GM18519 (cell line): ENCODE results near the gene SYT9.

Experiments used
- ATAC-seq: cut with Tn5 transposase; IDR thresholded peaks from one replicate; pipeline ENCODE4 v1.9.1; 2021; ENCODE audit warnings: mild to moderate bottlenecking, moderate library complexity; ENCODE audit not compliant: unreplicated experiment, low FRiP score

SYT9 gene

DNA sequence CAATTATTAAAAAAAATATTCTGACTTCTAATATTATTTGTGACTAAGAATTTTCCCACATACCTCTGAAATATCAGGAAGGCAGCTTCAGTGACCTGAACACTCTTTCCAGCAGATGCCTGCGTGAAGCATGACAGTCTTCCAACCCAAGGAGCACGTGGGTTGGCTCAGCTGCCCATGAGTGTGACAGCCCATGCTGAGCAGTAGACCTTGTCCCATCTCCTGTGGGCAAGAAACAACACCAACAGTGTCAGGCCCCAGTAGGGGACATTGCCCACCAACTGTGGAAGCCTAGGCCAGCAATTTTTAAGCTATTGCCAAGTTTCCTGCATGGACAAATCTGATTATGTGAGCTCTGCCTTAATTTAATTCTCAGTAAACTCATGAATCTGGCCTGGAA, 167.2 kb downstream of the SYT9 start:
- no peak for ATAC-seq

DNA sequence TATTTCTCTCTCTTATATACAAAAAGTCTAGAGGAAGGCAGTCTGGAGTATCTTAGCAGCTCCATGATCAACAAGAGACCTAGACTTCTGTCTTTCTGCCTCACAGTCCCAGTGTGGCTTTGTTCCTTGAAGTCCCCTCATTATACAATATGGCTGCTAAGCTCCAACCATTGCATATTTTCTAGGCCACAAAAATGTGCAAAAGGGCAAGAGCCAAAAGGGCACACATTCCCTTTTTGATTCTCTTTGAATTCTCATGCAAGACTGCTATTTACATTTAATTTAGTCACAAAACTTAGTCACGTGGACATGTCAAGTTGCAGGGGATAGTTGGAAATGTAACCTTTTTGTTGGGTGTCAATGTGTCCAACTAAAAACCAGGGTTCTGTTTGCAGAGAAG, 169.4 kb downstream of the SYT9 start:
- no peak for ATAC-seq

DNA sequence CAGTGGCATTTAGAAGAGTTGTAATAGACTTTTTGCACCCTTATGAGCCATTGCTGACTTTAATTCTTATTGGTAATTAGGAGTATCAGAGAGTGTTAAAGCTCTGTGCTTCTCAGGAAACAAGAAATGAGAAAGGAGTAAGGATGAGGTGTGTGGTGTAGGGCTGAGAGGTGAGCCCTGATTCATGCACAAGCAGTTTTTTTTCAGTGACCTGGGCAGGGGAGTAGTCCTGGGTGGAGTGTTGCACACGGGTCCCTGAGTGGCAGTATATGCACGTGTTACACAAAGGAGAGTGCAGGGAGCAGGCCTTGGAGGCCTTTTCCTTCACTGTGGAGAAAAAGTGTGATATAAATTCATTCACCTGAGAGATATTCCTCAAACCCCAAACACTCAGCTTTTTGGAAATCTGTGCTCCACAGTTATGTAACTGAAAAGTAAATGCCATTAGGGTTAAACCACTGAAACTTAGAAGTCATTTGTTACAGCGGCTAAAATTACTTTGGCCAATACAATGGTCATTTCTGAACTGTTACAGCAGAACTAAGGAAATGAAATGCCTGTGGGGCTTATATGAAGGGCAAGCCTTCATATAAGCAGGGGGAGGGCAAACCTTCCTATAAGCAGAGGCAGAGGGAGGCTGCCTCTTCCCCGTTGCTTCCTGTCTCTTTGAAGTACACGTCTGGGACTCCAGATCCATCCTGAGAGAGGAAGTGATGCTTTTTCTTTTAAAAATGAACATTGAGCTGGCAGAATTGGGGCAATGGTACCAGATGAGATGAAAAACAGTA, 171.0 kb downstream of the SYT9 start:
- ATAC-seq = no peak

DNA sequence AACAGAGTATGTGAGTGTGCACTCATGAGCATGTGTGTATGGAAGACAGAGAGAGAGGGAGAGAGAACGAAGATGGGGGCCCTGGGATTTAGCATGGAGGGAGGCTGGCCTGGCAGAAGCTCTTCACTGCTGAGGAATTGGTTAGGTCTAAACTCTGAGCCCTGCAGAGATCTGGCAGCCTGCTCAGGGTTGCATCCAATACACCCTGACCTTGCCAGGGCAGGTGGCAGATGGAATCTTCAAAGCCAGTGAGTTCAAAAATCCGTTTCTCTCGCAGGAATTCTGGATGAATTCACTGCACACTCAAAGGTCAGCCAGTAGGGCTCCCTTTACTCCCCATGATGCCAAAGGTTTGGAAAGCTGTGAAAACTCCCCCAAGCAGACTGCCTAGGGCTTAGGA, 172.2 kb downstream of the SYT9 start:
- ATAC-seq = no peak

DNA sequence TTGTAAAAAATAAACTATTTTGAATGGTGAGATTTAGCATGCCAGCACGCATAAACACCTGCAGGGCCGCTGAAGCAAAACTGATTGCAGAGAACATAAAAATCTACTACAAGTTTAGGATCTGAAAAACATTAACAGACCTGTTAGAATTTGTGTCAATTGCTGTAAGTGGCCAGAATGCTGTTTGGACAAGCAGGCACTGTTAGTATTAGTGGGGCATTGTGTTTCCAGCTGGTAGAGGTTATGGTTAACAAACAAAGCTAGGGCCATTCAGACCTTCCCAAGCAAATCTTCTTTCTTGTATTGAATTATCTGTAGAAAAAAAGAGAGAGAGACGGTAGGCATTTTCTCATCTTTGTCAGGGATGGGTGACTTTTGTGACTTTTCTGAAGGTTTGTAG, 176.0 kb downstream of the SYT9 start:
- ATAC-seq = no peak

DNA sequence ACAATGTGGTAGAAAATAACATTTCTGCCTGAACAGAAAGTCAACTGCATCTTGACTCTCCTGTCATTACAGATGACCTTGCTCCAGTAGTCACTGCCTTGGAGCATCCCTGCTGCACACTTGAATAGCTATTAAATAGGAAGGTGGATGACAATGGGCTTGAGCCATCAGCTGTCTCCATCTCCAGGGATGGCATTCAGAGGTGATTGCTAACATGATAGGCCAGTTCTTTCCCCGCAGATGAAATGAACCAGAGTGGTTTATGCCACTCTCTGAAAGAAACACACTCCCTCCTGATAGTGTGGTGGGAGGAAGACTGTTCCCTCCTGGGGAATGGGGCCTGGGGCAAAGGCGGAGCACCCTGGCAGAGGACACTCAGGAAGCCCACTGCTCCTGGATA, 176.5 kb downstream of the SYT9 start:
- no peak for ATAC-seq

DNA sequence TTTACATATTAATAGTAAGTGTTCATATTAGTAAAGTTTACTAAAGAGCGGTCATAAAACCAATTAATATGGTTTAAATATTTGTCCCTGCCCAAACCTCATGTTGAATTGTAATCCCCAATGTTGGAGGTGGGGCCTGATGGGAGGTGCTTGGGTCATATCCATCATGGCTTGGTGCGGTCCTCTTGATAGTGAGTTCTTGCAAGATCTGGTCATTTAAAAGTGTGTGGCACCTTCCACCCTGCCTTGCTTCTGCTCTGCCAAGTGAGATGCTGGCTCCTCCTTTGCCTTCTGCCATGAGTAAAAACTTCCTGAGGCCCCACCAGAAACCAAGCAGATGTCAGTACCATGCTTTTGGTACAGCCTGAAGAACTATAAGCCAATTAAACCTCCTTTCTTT, 178.8 kb downstream of the SYT9 start:
- ATAC-seq = no peak

DNA sequence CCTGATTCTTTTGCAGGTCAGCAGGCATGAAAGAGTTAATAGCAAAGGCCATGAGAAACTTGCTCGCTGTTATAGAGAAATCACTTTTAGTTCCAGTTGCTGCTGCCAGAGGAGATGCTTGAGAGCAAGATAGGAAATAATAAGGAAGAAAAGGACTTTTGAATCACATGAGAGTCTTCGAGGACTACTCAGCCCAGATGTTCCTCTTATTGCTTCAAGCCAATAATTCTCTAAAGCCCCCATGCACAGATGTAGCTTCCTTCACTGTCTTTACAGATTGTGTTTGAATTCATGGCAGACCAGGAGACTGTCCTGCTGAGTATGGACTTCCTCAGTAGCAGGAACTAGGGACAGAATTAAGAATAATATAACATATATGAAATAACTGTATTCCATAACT, 183.5 kb downstream of the SYT9 start:
- ATAC-seq = no peak

DNA sequence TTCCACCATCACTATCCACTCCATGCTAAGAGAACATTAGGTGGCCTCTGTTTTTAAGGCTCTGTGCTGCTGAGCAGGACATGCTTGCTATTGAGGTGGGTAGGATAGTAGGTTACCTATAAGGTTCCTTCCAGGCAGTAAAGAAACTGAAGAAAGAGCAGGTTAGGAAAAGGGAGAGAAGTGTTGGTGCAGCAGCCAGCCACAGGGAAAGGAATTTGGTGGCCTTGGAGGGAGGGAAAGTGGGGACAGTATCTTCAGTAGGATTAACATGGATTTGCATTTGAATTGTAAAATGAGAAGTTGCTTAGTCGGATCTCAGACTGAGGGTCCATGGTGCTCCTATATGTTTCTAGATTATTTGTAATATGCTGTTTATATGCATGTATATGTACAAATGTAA, 184.4 kb downstream of the SYT9 start:
- ATAC-seq = no peak

DNA sequence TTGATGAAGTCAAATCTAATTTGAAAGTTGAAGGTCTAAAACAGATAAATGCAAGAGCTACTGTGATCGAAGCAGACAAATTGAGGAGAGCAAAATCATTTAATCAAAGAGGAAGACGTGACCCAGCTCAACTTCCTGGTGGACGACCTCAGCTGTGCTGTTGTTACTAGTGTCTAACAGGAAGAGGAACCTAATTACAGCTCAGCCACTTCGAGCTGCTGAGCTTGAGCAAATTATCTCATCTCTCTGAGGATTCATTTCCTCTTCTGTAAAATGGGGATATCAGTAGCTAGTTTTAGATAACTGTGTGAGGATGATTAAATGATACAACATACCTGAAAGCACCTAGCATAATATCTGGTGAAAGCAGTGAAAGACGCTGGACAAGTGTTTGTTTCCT, 185.0 kb downstream of the SYT9 start:
- ATAC-seq = peak; percentile 96

DNA sequence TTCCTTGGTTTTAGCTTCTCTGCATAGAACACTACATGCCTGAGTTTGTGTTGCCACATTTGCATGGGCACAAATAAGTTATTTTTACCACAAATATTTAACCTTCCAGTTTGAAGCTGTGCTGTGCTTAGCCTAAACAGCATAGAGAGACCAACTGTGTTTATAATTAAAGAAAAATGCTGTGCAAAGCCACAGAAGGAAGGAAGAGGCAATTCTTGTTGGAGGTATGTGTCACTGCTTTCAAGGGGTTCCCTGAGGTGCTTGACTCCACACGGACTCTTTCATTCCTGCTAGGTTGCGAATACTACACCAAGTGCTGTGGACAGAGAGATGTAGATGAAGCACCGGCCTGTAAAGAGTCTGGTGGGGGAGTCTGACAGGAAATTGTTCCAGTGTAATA, 186.0 kb downstream of the SYT9 start:
- no peak for ATAC-seq

DNA sequence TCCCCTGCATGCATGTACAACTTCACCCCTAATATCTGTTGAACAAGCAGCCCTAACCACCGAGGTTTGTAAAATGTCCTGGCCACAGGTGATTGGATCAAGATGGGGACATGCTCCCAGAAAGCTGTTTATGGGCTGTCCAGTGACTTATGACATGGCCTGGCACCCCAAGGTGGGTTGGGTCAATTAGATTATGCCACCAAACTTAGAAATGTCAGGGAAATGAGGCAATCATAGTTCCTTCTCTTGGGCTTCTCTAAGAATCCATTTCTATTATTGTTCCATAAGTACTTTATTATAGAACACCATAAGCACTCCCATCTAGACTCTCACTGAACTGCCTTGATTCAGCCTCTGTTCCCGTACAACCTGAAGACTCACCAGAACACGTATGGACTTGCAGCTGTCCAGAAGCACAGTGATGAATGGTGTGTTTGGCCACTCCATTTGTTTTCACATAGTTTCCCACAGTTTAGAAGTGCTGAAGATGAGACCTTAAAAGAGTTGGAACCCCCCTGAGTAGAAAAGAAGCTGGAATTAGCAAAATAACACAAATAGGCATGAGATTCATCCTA, 188.1 kb downstream of the SYT9 start:
- no peak for ATAC-seq

DNA sequence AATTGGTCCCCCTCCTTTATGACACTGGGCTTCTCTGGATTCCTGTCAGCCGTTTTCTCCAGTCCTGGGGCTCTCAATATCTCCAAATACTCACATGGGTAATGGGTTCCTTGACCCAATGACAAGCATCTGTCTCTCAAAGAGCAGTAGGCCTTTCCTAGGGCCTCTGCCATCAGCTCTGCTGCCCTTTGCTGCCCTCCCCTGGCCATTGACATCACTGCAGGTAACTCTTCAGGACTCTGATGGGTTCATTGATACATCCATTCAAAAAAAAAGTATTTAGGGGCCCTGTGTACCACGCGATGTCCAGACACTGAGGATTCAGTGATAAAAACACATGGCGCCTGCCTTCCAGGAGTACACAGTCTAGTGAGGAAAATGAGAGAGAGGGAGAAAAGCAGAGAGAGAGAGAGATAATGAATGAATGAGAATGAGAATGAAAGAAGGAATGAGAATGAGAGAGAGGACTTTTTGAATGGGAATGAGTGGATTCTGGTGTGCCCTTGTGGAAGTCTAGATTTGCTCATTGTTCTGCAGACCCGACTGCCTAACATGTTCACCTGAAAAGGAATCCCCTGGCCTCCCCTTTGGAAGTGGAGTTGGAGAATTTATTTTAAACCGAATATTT, 191.0 kb downstream of the SYT9 start:
- ATAC-seq = peak; percentile 76

DNA sequence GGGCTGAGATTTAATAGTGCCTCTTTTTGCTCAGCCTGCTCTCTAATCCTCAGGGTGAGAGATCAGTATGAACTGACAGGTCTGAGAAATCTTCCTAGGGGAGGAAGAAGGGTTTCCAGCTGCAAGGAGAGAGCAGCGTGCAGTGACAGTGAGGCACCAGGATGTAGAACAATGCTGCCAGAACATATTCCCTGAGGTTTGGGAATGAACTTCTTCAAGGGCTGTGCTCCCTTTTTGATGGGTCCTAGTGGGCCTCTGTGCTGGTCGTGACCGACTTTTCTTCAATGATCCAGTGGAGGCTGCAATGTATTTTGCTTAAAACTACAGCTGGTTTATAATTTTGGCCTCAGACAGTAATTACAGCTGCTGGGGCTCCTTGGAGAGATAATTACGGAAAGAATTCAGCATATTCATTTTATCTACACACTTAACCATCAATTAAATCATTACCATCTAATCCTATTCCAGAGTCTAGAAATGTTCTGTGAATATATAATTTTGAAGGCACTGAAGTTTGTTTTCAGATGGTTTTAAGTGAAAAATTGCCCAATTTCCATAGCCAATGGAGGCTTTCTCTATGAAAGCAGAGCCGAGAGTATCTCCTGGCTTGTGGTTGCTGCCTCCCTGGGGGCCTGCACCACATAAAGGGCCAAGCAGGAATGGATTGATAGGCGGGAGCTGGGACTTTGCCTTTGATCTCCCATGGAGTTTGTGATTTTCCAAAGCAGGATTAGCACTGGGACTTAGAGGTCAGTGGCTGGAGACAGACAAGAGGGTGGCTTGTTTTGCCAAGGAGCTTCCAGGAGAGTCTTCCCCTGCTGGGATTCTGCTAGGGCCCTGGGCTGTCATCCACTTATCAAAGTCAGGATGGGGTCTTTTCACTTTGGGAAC, 192.6 kb downstream of the SYT9 start:
- no peak for ATAC-seq

DNA sequence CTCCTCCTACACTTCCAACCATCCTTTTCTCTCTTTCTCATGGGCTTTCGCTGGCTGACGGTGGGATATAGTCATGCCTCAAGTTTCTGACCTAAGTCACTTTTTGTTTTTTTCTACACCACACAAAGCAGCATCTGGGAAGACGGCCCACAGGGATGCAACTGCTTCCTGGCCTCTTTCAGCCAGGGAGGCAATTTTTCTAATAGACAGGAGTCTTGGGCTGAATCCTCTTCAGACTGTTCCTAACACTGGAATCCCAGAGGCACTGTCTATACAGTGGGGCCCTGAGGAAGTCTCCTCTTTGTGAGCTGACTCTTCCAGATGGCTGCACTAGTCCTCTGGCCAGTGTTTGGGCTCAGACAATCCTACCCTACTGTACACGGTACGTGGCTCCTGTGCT, 193.9 kb downstream of the SYT9 start:
- no peak for ATAC-seq

DNA sequence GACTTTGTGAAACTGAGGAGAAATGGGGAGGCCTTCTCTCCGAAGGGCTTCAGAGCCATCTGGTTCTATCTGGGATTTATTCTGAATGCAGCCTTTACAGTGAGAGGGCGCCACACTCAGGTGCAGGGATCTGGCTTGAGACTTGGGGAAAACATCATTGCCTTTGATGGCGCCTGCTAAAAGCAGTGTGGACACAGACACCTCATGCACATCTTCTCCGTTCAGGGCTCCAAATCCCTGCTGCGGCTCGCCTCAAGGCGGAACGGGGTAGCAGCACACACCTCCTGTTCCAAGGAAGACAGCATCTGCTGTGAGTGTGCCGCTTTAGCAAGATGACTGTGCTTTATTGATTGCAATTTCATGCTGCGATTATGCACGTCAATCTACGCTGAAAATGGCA, 196.5 kb downstream of the SYT9 start:
- no peak for ATAC-seq

DNA sequence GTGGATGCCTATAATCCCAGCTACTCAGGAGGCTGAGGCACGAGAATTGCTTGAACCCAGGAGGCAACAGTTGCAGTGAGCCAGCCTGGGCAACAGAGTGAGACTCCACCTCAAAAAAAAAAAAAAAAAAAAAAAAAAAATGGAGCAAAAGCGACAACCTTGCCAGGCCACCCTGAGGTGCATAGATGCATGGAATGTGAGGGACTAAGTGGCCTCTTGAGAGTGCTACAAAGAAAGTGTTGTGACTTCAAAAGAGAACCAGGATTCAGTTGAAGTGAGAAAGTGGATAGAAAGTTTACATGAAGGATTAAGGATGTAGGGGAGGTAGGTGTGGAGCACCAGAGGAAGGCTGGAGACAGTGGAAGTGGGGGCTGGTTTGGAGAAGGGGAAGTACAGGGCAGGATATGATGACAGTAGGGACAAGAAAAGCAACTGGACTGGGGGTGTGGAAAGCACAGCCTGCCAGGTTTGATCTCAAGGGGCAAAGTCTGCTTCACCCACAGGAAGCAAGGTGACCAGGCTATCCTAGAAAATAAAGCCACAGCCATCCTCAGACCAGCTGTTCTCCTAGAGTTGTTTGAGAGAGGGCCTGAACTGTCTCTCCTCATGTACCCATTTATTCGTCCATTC, 197.6 kb downstream of the SYT9 start:
- no peak for ATAC-seq

DNA sequence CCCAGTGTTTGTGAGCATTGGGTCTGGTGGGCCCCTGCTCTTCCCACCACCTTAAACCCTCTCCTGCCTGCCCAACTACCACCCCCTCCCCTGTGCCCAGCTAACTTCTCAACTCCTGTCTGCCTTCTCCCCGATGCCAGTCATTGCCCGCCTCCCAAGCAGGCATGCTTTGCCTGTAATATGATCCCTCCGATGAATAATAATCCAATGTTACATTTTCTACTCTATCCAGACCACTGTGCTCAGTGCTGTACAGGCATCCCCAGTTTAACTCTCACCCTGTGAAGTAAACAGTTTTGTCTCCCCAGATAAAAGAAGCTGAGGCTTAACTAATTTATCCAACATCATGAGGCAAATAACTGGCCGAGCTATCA, 198.1 kb downstream of the SYT9 start:
- ATAC-seq = no peak

DNA sequence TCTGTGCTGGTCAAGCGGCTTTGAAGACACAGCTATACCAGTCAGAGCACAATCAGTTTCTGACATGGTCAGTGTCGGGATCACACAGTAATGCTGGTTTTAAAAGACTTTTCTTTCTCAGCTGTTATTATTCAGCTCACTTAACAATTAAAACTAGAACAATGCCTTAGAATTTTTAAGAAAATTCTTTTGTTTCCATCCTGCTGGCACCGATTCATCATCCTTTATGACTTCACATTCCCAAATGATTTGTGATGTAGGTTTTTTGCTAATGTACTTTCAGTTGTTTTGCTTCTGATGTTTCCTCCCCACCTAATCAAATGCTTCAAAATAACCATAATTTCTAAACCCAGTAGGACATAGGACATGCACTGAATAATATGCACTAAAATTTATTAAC, 199.1 kb downstream of the SYT9 start:
- ATAC-seq = no peak

DNA sequence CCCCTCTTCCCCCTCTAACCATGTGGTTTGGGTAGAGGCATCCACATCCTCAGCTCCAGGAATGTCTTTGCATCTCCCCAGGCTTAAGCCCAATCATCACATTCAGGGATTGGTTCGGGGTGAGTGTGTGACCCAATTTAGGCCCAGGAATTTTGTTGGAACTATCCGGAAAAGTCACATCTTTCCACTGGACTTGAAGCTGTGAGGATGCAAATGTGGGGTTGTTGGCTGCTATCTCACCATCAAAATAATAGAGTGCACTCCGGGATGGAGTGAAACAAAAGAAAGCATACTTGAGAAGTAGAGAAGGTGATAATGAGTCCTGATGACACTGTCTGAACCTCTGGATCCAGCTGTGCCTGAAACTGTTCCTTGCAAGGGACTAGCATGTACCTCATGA, 199.8 kb downstream of the SYT9 start:
- no peak for ATAC-seq
